ENCODE measurements around the gene CATSPERZ.

Gene CATSPERZ

GRCh38 chr11:64324692-64325469 is 24.7 kb downstream of the CATSPERZ start:
- no peak for DNase-seq (ENCODE audit: low read depth, low spot score)
- H3K4me3 ChIP-seq (ENCODE audit: low read depth, low read length): no peak overlapping the region
- ChIA-PET CTCF (interaction anchor here (0.7 to 5.2 kb wide), 7 partner anchors 16 to 327 kb away, joined by 3 to 27 read pairs (median 3); no protein-coding TSS in a partner anchor), POLR2A (no interaction called here)
- no peak for TF ChIP-seq CTCF (IDR thresholded peaks at IDR 0.05; ENCODE audit: insufficient read depth, low read length, missing control alignments)

DNA sequence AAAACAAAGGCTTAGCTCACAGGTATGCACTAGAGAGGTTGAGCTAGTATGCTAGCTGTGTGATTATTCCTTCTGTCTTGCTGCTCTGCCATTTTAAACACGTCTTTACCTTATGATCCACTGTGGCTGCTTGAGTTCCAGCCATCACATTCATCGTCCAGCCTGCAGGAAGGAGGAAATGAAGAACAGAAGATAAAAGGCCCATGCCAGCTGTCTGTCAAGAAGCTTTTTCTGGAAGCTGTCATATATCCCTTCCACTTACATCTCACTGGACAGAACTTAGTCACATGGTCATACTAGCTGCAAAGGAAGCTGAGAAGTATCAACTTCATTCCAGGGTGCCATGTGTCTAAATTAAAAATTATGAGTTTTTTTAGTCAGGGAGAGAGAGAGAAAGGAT is 27.2 kb downstream of the CATSPERZ start:
- no peak overlapping the region for H3K4me3 ChIP-seq (ENCODE audit: low read depth, low read length)
- no peak for DNase-seq (ENCODE audit: low read depth, low spot score)
- no peak for TF ChIP-seq CTCF (IDR thresholded peaks at IDR 0.05; ENCODE audit: insufficient read depth, low read length, missing control alignments)
- ChIA-PET POLR2A (interaction anchor here (0.8 kb wide), 1 partner anchor 10 kb away, joined by 4 read pairs; the partner anchor contains the start of gene PRDX5), CTCF (interaction anchor here (1.0 to 1.1 kb wide), 3 partner anchors 23 to 28 kb away, joined by 3 to 4 read pairs (median 3); no protein-coding TSS in a partner anchor)

GRCh38 chr11:64327993-64328392 is 27.8 kb downstream of the CATSPERZ start:
- DNase-seq (ENCODE audit: low read depth, low spot score): no peak
- POLR2A ChIA-PET: no interaction called here
- TF ChIP-seq CTCF (IDR thresholded peaks at IDR 0.05; ENCODE audit: insufficient read depth, low read length, missing control alignments): no peak
- H3K4me3 ChIP-seq (ENCODE audit: low read depth, low read length): no peak overlapping the region
- CTCF ChIA-PET: interaction anchor here (1.0 to 1.1 kb wide), 2 partner anchors 27 to 28 kb away, joined by 3 read pairs; no protein-coding TSS in a partner anchor

- TF ChIP-seq CTCF (IDR thresholded peaks at IDR 0.05; ENCODE audit: insufficient read depth, low read length, missing control alignments): no peak
- DNase-seq (ENCODE audit: low read depth, low spot score): no peak
- CTCF ChIA-PET: interaction anchor here (0.8 to 21.8 kb wide), 7 partner anchors 8 to 125 kb away, joined by 3 to 414 read pairs (median 19); partner anchors contain the start of genes CATSPERZ, ESRRA, FERMT3 and PRDX5
- POLR2A ChIA-PET: interaction anchor here (2.0 kb wide), 1 partner anchor 13 kb away, joined by 14 read pairs; the partner anchor contains the start of genes PRDX5 and TRMT112
- H3K4me3 ChIP-seq (ENCODE audit: low read depth, low read length): no peak overlapping the region
Observed at GRCh38 chr11:64330888-64331287, 30.7 kb downstream of the CATSPERZ start.

DNA sequence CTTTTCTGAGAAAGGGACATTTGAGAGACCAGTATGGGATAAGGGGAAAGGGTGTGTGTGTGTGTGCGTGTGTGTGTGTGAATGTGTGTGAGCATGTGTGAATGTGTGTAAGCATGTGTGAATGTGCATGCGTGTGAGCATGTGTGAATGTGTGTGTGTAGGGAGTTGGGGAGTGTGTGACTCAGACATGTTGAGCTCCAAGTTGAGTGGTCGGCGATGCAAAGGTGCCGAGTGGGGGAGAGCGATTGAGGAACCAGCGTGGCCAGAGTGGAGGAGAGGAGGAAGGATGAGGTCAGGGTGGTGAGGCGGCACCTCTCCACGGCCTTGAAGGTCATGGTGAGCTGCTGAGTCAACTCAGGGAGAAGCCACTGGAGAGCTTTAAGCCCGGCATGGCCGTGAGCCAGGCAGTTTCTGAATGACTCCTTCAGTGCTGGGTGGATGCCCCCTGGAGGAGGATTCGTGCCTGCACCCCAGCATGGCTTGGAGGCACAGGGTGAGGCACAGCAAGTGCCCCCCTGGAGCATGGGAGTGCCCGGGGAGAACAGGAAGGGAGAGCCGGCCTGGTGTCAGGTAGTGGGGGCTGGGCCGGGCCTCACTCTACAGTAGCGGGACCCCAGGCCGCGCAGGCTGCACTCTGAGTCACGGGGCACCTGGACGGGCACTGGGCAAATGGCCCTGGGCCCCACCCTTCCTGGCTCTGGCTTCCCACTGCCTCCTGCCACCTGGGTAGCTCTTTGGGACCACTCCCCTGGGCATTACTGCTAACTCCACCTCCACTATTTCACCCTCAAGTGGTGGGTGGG is 31.6 kb downstream of the CATSPERZ start:
- DNase-seq (ENCODE audit: low read depth, low spot score): peak; percentile 21
- peak; percentile 77 for TF ChIP-seq CTCF (IDR thresholded peaks at IDR 0.05; ENCODE audit: insufficient read depth, low read length, missing control alignments)
- CTCF ChIA-PET: interaction anchor here (0.6 to 21.8 kb wide), 15 partner anchors 9 to 373 kb away, joined by 3 to 414 read pairs (median 4); partner anchors contain the start of genes CATSPERZ, ESRRA, FERMT3 and PRDX5
- POLR2A ChIA-PET: interaction anchor here (0.6 to 2.0 kb wide), 5 partner anchors 10 to 88 kb away, joined by 3 to 14 read pairs (median 5); partner anchors contain the start of genes PRDX5 and TRMT112
- no peak overlapping the region for H3K4me3 ChIP-seq (ENCODE audit: low read depth, low read length)

All from AG04449 (cell line).